H1 (cell line): ENCODE measurements around the gene RBM38. TPM values are rescaled to one million over a fixed set of nuclear protein-coding genes. Genes with fewer than 3 reads are reported as not detected.

Experiments used
- CTCF ChIA-PET: fragments of 300-600 bp; sonication (Branson Sonifier 250); formaldehyde crosslinking; loops from one replicate; lab custom pipeline; 2021; ENCODE audit not compliant: partially characterized antibody; lab: Charles Lee
- POLR2A ChIA-PET: fragments of 300-600 bp; sonication (Branson Sonifier 250); formaldehyde crosslinking; loops from one replicate; lab custom pipeline; 2021; ENCODE audit warnings: inconsistent platforms; ENCODE audit not compliant: partially characterized antibody; lab: Charles Lee
- DNase-seq, 2 experiments: peaks; one replicate each; pipeline versions ENCODE4 v3.0.0 to v3.0.0-alpha.2; 2010 to 2022; ENCODE audit warnings: low spot score in 2 of 2, low read depth in 1 of 2, mixed read lengths in 1 of 2
- FAIRE-seq: peaks from 2 replicates; lab custom pipeline; 2011; peaks lifted over from hg19 to GRCh38; lab: Jason Lieb, UNC
- H2AFZ ChIP-seq: 2 replicates; pipeline ENCODE4 v1.8.1; 2012; ENCODE audit warnings: low read length, inconsistent platforms
- H2AK5ac ChIP-seq: 2 replicates; pipeline ENCODE4 v1.6.1; 2013; ENCODE audit warnings: low read depth, low read length
- H2BK120ac ChIP-seq: replicated peaks from 2 replicates; pipeline ENCODE3; 2013; ENCODE audit warnings: low read depth, low read length, inconsistent platforms
- H2BK12ac ChIP-seq: 2 replicates; pipeline ENCODE4 v1.6.1; 2013; ENCODE audit warnings: low read depth, low read length
- H2BK15ac ChIP-seq: 2 replicates; pipeline ENCODE4 v1.6.1; 2013; ENCODE audit warnings: low read length
- H2BK20ac ChIP-seq: 2 replicates; pipeline ENCODE4 v1.6.1; 2013; ENCODE audit warnings: low read length
- H2BK5ac ChIP-seq: 2 replicates; pipeline ENCODE4 v1.6.1; 2013; ENCODE audit warnings: low read depth, low read length
- H3K14ac ChIP-seq: 2 replicates; pipeline ENCODE4 v1.6.1; 2013; ENCODE audit warnings: inconsistent platforms; ENCODE audit not compliant: insufficient read length
- H3K18ac ChIP-seq: 2 replicates; pipeline ENCODE4 v1.6.1; 2013; ENCODE audit warnings: low read length; ENCODE audit errors: extremely low read depth
- H3K23ac ChIP-seq: 2 replicates; pipeline ENCODE4 v1.6.1; 2013; ENCODE audit warnings: inconsistent platforms; ENCODE audit not compliant: insufficient read length
- H3K23me2 ChIP-seq: 2 replicates; pipeline ENCODE4 v1.6.1; 2013; ENCODE audit warnings: low read depth, low read length
- H3K27ac ChIP-seq: 2 replicates; pipeline ENCODE4 v1.6.1; 2011; ENCODE audit warnings: low read depth, low read length, inconsistent platforms
- H3K27me3 ChIP-seq, 4 experiments: replicated peaks in 1 of 4; 1 replicate in 1 of 4; 2 replicates in 3 of 4; pipeline versions ENCODE4 v1.6.1 to v1.8.1; 2011 to 2013; ENCODE audit warnings: low read length in 3 of 4, mild to moderate bottlenecking in 3 of 4, inconsistent platforms in 2 of 4, mixed read lengths in 2 of 4, moderate library complexity in 1 of 4; ENCODE audit not compliant: control insufficient read depth in 3 of 4, insufficient read depth in 3 of 4; ENCODE audit errors: extremely low read depth in 1 of 4
- H3K36me3 ChIP-seq, 4 experiments: 2 replicates each; pipeline versions ENCODE4 v1.6.1 to v1.8.1; 2011 to 2013; ENCODE audit warnings: mild to moderate bottlenecking in 4 of 4, low read length in 3 of 4, moderate library complexity in 2 of 4, control low read depth in 1 of 4, inconsistent platforms in 1 of 4; ENCODE audit not compliant: insufficient read depth in 4 of 4, control insufficient read depth in 2 of 4
- H3K4ac ChIP-seq: replicated peaks from 2 replicates; pipeline ENCODE3; 2013; ENCODE audit warnings: low read length, low read depth, mixed read lengths, inconsistent platforms; ENCODE audit not compliant: insufficient read length
- H3K4me1 ChIP-seq, 4 experiments: replicated peaks in 1 of 4; 1 replicate in 1 of 4; 2 replicates in 3 of 4; pipeline versions ENCODE4 v1.6.1 to v1.8.1; 2011 to 2013; ENCODE audit warnings: low read length in 3 of 4, inconsistent platforms in 2 of 4, mixed read lengths in 1 of 4; ENCODE audit not compliant: insufficient read depth in 4 of 4, control insufficient read depth in 3 of 4
- H3K4me2 ChIP-seq, 2 experiments: 2 replicates each; pipeline versions ENCODE4 v1.6.1 to v1.8.1; 2011 to 2013; ENCODE audit warnings: low read depth in 2 of 2, low read length in 2 of 2, control low read depth in 1 of 2, inconsistent platforms in 1 of 2, mild to moderate bottlenecking in 1 of 2; ENCODE audit not compliant: insufficient read depth in 1 of 2
- H3K4me3 ChIP-seq, 4 experiments: fragments of 200-600, 300-600 bp in 1 of 4; sonication (generic), shearing (Covaris generic), sonication (Bioruptor Twin) in 1 of 4; 2 replicates each; pipeline versions ENCODE4 v1.5.1 to v1.8.1; 2011 to 2016; ENCODE audit warnings: low read length in 4 of 4, low read depth in 3 of 4, control low read depth in 2 of 4, inconsistent platforms in 2 of 4, mild to moderate bottlenecking in 2 of 4, mixed read lengths in 1 of 4, moderate library complexity in 1 of 4; ENCODE audit not compliant: insufficient read depth in 2 of 4; ENCODE audit errors: extremely low read depth in 1 of 4
- H3K56ac ChIP-seq: replicated peaks from 2 replicates; pipeline ENCODE3; 2013; ENCODE audit warnings: low read depth, mild to moderate bottlenecking, mixed read lengths, low read length, inconsistent platforms; ENCODE audit not compliant: insufficient read length
- H3K79me1 ChIP-seq: 2 replicates; pipeline ENCODE4 v1.6.1; 2013; ENCODE audit warnings: low read depth, low read length, control low read depth
- H3K79me2 ChIP-seq, 2 experiments: 2 replicates each; pipeline versions ENCODE4 v1.6.1 to v1.8.1; 2012 to 2013; ENCODE audit warnings: low read length in 2 of 2, mild to moderate bottlenecking in 2 of 2, inconsistent platforms in 1 of 2; ENCODE audit not compliant: insufficient read depth in 2 of 2, control insufficient read depth in 1 of 2
- H3K9ac ChIP-seq, 4 experiments: replicated peaks in 1 of 4; 1 replicate in 1 of 4; 2 replicates in 3 of 4; pipeline versions ENCODE4 v1.6.1 to v1.8.1; 2011 to 2013; ENCODE audit warnings: low read depth in 3 of 4, low read length in 3 of 4, control low read depth in 2 of 4, mild to moderate bottlenecking in 2 of 4, moderate library complexity in 2 of 4, inconsistent platforms in 1 of 4; ENCODE audit errors: extremely low read depth in 1 of 4
- H3K9me3 ChIP-seq, 2 experiments: 2 replicates each; pipeline versions ENCODE4 v1.6.1 to v1.8.1; 2012 to 2013; ENCODE audit warnings: mild to moderate bottlenecking in 2 of 2, moderate library complexity in 2 of 2, control low read depth in 1 of 2, inconsistent platforms in 1 of 2, low read depth in 1 of 2, low read length in 1 of 2, mixed read lengths in 1 of 2; ENCODE audit not compliant: insufficient read depth in 2 of 2
- H4K20me1 ChIP-seq, 2 experiments: replicated peaks in 1 of 2; 2 replicates each; pipeline versions ENCODE3 to v1.8.1; 2011 to 2013; ENCODE audit warnings: inconsistent platforms in 2 of 2, low read length in 2 of 2, mild to moderate bottlenecking in 1 of 2; ENCODE audit not compliant: insufficient read depth in 2 of 2, control insufficient read depth in 1 of 2
- H4K5ac ChIP-seq: 2 replicates; pipeline ENCODE4 v1.6.1; 2013; ENCODE audit warnings: low read length, low read depth, mixed read lengths, inconsistent platforms; ENCODE audit not compliant: insufficient read length
- H4K8ac ChIP-seq: 2 replicates; pipeline ENCODE4 v1.8.0; 2013; ENCODE audit warnings: mild to moderate bottlenecking, moderate library complexity, low read length, inconsistent platforms; ENCODE audit not compliant: insufficient read depth; ENCODE audit errors: extremely low read depth
- H4K91ac ChIP-seq: replicated peaks from 2 replicates; pipeline ENCODE3; 2013; ENCODE audit warnings: low read length, mixed read lengths, inconsistent platforms; ENCODE audit not compliant: insufficient read length
- EGR1 ChIP-seq: IDR thresholded peaks from 2 replicates; pipeline ENCODE4 v1.6.1; 2011; ENCODE audit warnings: low read depth, low read length, borderline replicate concordance
- MAFK ChIP-seq: IDR thresholded peaks from 2 replicates; pipeline ENCODE4 v1.6.1; 2012; ENCODE audit warnings: low read depth, mild to moderate bottlenecking, improper control_type of control experiment, low read length
- SIN3A ChIP-seq, 2 experiments: IDR thresholded peaks in 1 of 2; conservative IDR thresholded peaks in 1 of 2; 2 replicates each; pipeline ENCODE4 v1.6.1; 2011 to 2012; ENCODE audit warnings: low read length in 2 of 2, improper control_type of control experiment in 1 of 2, low read depth in 1 of 2, mild to moderate bottlenecking in 1 of 2
- TBP ChIP-seq: IDR thresholded peaks from 2 replicates; pipeline ENCODE4 v1.6.1; 2011; ENCODE audit warnings: low read depth, low read length, improper control_type of control experiment
- USF2 ChIP-seq: IDR thresholded peaks from 2 replicates; pipeline ENCODE4 v1.6.1; 2011; ENCODE audit warnings: low read length, improper control_type of control experiment
- ZNF274 ChIP-seq: IDR thresholded peaks from 2 replicates; pipeline ENCODE4 v1.7.0; 2012; ENCODE audit warnings: low read length, borderline replicate concordance; ENCODE audit errors: extremely low read depth
- WGBS, 2 experiments: shearing (Covaris generic) in 1 of 2; methylation state at CpG; one replicate each; pipeline versions ENCODE4 v1.1.6 to v1.1.7; 2013 to 2015; ENCODE audit warnings: low lambda C conversion rate in 2 of 2, mixed read lengths in 2 of 2, inconsistent platforms in 1 of 2, low coverage in 1 of 2, missing lambda C conversion rate in 1 of 2; ENCODE audit not compliant: insufficient replicate concordance in 2 of 2, insufficient coverage in 1 of 2, insufficient read length in 1 of 2; ENCODE audit errors: extremely low coverage in 1 of 2, missing lambda C conversion rate in 1 of 2; 5-methylcytosine and 5-hydroxymethylcytosine counted together
- polyA plus RNA-seq, 7 experiments: library from polyadenylated mRNA; depleted of rRNA in 3 of 7; stranded (reverse) in 5 of 7; unstranded in 2 of 7; fragments of >200 nt in 5 of 7; fragments of 200-250 nt in 2 of 7; gene quantifications; 1 replicate in 5 of 7; 2 replicates in 1 of 7; 4 replicates in 1 of 7; pipeline versions ENCODE4 v1.2.1 to v1.2.3, GENCODE V29; 2011 to 2013; ENCODE audit warnings: missing spikeins in 2 of 7, mixed read lengths in 2 of 7
- total RNA-seq: library from RNA; stranded (reverse); fragmentation: NEBNext Ultra II Directional; extraction: Animal tissue kit (Norgen Biotek cat#: 25700); gene quantifications from 2 replicates; pipeline ENCODE4 v1.2.1, GENCODE V29; 2021
- TF ChIP-seq, protein P1 (sequence below), 3 experiments: IDR thresholded peaks; 1 replicate in 2 of 3; 2 replicates in 1 of 3; pipeline versions ENCODE4 v1.5.1 to v1.6.1; 2011; ENCODE audit warnings: low read length in 3 of 3, mild to moderate bottlenecking in 3 of 3, inconsistent platforms in 2 of 3, low read depth in 1 of 3, moderate library complexity in 1 of 3; ENCODE audit not compliant: insufficient read depth in 1 of 3; ENCODE audit errors: control extremely low read depth in 1 of 3

The RBM38 gene
- total and polyA plus RNA-seq, 2 of the 8 experiments (the other 6 are each of a cell fraction or from before 2014, with no cell fraction given): 57.7 to 109 TPM

DNA sequence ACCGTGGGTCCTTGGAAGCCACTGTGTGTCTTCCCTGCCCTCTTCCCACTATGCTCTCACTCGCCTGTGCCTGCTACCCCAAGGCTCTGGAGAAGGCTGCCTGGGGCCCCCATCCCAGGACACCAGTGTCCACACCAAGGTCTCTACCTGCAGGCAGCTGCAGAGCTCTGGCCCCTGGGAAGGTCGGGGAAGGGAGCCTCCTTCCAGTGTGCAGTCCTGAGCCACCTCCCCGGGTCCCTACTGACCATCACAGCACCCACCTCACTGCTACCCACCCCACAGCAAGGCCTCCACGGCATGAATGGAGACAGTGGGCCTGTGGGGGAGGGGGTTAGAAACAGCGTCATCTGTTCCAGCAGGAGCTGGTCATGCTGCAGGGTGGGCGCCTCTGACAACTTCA is 35.6 kb downstream of the RBM38 start:
- no peak overlapping the region for H3K4me2 ChIP-seq
- peaks cover 0 to 14% (median 10%) of the 10 kb centered on the region in 4 experiments; a peak in 5 of 7 replicates for H3K4me1 ChIP-seq
- no peaks in the 10 kb centered on the region for H3K79me2 ChIP-seq
- ChIA-PET POLR2A (interaction anchor here (1.5 kb wide), 1 partner anchor 31 kb away, joined by 3 read pairs; no protein-coding TSS in a partner anchor), CTCF (interaction anchor here (0.6 to 3.0 kb wide), 9 partner anchors 8 to 69 kb away, joined by 3 to 11 read pairs (median 4); partner anchors contain the start of gene RBM38)
- no peak overlapping the region for H3K18ac ChIP-seq
- H4K8ac ChIP-seq: peak overlapping the region; percentile 12; the same call in 1 of the 2 replicates
- H2BK120ac ChIP-seq: no peak overlapping the region
- no peaks in the 10 kb centered on the region for H3K27me3 ChIP-seq
- H2AFZ ChIP-seq: no peak overlapping the region
- no peak overlapping the region for H2AK5ac ChIP-seq
- H3K4me3 ChIP-seq: no peak overlapping the region
- TF ChIP-seq USF2 (no peak), ZNF274 (no peak), TBP (no peak), EGR1 (no peak), SIN3A (conservative IDR thresholded peaks at IDR 0.05 in 1 of 2, IDR thresholded peaks at IDR 0.05 in 1 of 2; ENCODE audit: low read depth in 1 of 2, low read length in 2 of 2) (no peak), MAFK (no peak)
- TF ChIP-seq, protein P1, sequence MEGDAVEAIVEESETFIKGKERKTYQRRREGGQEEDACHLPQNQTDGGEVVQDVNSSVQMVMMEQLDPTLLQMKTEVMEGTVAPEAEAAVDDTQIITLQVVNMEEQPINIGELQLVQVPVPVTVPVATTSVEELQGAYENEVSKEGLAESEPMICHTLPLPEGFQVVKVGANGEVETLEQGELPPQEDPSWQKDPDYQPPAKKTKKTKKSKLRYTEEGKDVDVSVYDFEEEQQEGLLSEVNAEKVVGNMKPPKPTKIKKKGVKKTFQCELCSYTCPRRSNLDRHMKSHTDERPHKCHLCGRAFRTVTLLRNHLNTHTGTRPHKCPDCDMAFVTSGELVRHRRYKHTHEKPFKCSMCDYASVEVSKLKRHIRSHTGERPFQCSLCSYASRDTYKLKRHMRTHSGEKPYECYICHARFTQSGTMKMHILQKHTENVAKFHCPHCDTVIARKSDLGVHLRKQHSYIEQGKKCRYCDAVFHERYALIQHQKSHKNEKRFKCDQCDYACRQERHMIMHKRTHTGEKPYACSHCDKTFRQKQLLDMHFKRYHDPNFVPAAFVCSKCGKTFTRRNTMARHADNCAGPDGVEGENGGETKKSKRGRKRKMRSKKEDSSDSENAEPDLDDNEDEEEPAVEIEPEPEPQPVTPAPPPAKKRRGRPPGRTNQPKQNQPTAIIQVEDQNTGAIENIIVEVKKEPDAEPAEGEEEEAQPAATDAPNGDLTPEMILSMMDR (IDR thresholded peaks at IDR 0.05; ENCODE audit: control extremely low read depth in 1 of 3, insufficient read depth in 1 of 3, low read depth in 1 of 3, low read length in 3 of 3): no peak
- H2BK12ac ChIP-seq: no peak overlapping the region; the same call in 1 of the 2 replicates
- no peak for DNase-seq
- no peak overlapping the region for H3K27ac ChIP-seq
- H4K91ac ChIP-seq: no peak overlapping the region
- H3K56ac ChIP-seq: no peak overlapping the region
- no peaks in the 10 kb centered on the region for H3K23me2 ChIP-seq
- H3K23ac ChIP-seq: no peak overlapping the region
- H3K4ac ChIP-seq: no peak overlapping the region
- no peaks in the 10 kb centered on the region for H3K36me3 ChIP-seq
- no peak overlapping the region for H2BK15ac ChIP-seq
- FAIRE-seq: no peak
- no peaks in the 10 kb centered on the region for H3K9me3 ChIP-seq
- peaks cover 3% of the 10 kb centered on the region; the same call in 1 of the 2 replicates for H3K79me1 ChIP-seq
- H2BK5ac ChIP-seq: no peak overlapping the region
- no peaks in the 10 kb centered on the region for H4K20me1 ChIP-seq
- H3K9ac ChIP-seq: no peak overlapping the region
- H2BK20ac ChIP-seq: 0 out of 2 replicates have a peak overlapping the region, but pooled peaks have one; percentile 32
- H3K14ac ChIP-seq: no peak overlapping the region
- H4K5ac ChIP-seq: no peak overlapping the region
- WGBS, 2 experiments: 88% methylated on average over 7 of the region's 7 CpGs; no CpG with 5 or more reads in 1 of the 2 experiments
